HG02973 (cell line): ENCODE results near the gene KLKB1.
"Not testable (repeated sequence)": the region's sequence is repeated elsewhere in the genome, so short reads cannot be mapped to it uniquely, and the experiment has no call there.

Experiments used
- ATAC-seq: cut with Tn5 transposase; IDR thresholded peaks from one replicate; pipeline ENCODE4 v1.9.1; 2021; ENCODE audit warnings: moderate library complexity; ENCODE audit not compliant: unreplicated experiment

Gene KLKB1

GRCh38 chr4:186226521-186227189 lies 652 bp upstream of the KLKB1 start:
- no peak for ATAC-seq

DNA sequence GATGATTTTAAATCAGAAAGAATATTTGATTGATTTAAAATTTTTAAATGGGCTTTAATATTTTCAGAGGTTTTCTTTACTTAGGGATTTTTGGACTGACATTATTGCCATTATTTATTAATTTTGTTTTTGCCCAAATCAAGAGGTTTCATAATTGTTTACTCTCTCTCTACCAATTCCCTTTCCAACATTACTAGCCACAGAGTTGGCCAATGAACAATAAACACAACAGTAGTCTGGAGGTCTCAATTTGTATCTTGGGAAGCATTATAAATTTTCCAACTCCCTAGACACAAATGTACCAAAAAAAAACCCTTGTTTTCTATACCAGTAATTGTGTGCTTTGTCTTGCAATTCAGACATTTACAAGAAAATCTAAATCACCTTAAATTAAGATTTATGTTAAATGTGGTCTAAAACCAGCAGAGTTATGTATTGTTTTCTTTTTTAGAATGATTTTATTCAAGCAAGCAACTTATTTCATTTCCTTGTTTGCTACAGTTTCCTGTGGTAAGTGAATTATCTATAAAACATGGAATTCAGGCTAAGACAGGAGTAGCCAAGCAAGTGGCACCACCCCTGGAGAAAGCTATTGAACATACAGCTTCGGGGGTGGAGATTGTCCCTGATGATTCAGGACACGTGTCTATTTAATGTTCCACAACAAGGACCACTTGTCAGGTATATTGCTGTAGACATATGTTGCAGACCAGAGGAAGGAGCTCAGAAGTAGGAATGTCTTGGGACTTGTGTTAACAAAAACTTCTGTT lies 622 bp downstream of the KLKB1 start:
- no peak for ATAC-seq

- no peak for ATAC-seq
These were observed 1.2 kb downstream of the KLKB1 start for GRCh38 chr4:186228514-186228894.

GRCh38 chr4:186234367-186234766 lies 7.1 kb downstream of the KLKB1 start:
- ATAC-seq = no peak

DNA sequence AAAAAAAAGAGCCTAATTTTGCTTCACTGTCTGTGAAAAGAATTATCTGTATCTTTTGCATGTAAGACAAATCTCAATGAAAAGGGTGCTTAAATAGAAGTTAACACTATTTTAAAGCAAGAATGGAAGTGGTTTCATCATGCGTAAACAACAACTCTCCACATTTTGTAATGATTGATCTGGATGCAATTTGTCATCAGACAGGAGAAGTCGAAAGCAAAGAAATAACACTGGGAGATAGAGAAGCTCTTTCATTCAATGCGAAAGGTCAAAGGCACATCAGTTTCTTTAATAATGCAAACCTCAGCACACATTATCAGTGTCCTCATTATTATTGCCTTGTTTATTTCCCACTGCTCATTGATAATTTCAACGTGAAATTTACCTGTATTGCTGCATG lies 8.8 kb downstream of the KLKB1 start:
- ATAC-seq = no peak

GRCh38 chr4:186240452-186240847 lies 13.1 kb downstream of the KLKB1 start:
- no peak for ATAC-seq

GRCh38 chr4:186240848-186241491 lies 13.7 kb downstream of the KLKB1 start:
- ATAC-seq = no peak

GRCh38 chr4:186241616-186242015 lies 14.3 kb downstream of the KLKB1 start:
- ATAC-seq = no peak

- not testable (repeated sequence) for ATAC-seq
These were observed 14.7 kb downstream of the KLKB1 start for GRCh38 chr4:186242031-186242430.

DNA sequence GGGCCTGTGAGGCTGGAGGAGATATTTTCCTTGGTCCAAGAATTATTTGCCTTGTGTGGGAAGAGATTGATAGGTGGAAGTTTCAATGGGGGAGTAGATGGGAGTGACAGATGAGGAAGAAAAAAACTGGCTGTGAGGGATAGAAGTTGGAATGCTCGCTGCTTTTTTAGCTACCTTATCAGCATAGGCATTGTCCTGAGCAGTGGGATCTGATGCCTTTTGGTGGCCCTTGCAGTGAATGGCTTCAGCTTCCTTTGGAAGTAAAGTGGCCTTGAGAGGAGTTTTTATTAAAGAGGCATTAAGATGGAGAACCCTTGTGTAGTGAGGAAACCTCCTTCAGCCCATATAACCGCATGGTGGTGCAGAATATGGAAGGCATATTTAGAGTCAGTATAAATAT lies 16.0 kb downstream of the KLKB1 start:
- no peak for ATAC-seq

GRCh38 chr4:186244835-186245234 lies 17.5 kb downstream of the KLKB1 start:
- ATAC-seq = no peak

DNA sequence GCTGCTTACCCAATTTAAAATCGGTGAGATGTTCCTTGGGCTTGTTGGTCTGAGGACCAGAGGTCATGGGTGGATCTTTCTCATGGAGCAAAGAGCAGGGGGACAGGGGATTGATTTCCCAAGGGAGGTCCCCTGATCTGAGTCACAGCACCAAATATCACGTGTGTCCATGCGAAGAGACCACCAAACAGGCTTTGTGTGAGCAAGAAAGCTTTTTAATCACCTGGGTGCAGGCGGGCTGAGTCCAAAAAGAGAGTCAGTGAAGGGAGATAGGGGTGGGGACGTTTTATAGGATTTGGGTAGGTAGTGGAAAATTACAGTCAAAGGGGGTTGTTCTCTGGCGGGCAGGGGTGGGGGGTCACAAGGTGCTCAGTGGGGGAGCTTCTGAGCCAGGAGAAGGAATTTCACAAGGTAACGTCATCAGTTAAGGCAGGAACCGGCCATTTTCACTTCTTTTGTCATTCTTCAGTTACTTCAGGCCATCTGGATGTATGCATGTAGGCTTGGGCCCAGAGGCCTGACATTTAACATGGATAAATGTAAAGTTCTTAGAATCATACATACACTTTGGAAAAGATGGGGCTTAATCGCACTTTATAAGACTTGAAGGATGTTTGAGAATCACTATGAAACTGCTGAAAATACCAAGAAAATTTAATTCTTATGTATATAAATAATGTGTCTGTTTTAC lies 19.9 kb downstream of the KLKB1 start:
- not testable (repeated sequence) for ATAC-seq

DNA sequence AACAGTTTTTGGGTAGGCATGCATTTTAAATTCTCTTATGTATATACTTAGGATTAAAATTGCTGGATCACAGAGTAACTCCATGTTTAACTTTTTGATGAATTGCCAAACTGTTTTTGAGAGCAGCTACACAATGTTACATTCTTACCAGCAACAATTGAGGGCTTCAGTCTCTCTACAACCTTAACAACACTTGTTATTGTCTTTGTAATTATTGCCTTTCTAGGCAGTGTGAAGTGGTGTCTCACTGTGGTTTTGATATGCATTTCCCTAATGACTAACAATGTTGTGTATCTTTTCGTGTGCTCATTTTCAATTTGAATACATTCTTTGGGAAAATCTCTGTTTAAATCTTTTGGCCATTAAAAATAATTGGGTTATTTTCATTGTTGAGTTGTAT lies 21.3 kb downstream of the KLKB1 start:
- no peak for ATAC-seq

DNA sequence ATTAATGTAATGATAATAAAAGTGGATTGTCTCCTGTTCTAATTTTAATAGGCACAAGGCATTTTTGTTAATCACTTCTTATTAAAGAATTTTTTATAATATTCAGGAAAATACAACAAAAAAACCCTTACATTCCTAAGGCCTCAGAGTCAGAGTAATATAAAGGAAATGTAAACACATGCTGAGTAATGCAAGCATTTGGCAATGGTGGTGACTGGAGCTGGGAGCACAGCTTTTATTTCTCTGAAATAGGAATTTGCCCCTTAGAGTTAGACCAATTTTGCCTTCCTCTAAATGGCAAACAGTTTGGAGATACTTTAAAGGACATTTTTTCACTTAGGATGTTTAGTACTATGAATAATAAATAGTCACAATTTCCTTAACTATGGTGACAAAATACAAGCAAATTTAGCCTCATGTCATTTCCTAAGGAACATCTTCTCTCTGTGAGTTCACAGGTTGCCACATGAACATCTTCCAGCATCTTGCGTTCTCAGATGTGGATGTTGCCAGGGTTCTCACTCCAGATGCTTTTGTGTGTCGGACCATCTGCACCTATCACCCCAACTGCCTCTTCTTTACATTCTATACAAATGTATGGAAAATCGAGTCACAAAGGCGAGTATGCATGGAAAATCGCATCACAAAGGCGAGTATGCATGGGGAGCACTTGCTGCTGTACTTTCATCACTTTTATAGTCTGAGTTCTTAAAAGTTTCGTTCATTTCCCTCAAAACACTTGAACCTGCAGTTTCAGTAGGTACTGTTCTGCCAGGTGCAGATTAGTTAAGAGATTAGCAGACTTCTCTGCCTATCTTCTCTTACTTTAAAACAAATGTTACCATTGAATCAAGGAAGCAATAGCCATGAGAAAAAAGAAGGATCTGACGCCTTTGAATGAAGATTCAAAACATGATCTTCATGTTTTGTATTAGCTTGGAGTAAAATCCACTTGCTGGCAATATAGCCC lies 22.8 kb downstream of the KLKB1 start:
- ATAC-seq = no peak

- no peak for ATAC-seq
These were observed 23.5 kb downstream of the KLKB1 start for GRCh38 chr4:186250760-186251159.

GRCh38 chr4:186255122-186255521 lies 27.8 kb downstream of the KLKB1 start:
- no peak for ATAC-seq

- ATAC-seq = no peak
These were observed 31.0 kb downstream of the KLKB1 start for GRCh38 chr4:186258216-186258811.

DNA sequence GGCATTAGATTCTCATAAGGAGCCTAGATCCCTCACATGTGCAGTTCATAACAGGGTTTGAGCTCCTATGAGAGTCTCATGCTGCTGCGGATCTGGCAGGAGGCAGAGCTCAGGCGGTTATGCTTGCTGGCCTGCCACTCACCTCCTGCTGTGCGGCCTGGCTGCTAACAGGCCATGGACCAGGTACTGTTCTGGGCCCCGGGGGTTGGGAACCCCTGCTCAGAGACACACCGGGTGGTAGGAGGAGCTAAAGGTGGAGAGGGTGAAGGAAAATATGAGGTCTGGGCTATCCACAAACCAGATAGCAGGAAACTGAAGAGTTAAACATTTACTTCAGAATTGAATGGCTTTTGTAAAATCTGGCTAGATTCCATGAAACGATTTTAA lies 32.8 kb downstream of the KLKB1 start:
- ATAC-seq = no peak

GRCh38 chr4:186260504-186261448 lies 33.5 kb downstream of the KLKB1 start:
- no peak for ATAC-seq
